Ishikawa (cell line): ENCODE measurements around the gene ZFP69.

ENCODE experiments used
- CEBPB ChIP-seq: IDR thresholded peaks from 2 replicates; pipeline ENCODE4 v1.6.1; 2012
- CREB1 ChIP-seq: IDR thresholded peaks from 2 replicates; pipeline ENCODE4 v1.6.1; 2012; ENCODE audit warnings: low read depth
- NFIC ChIP-seq: IDR thresholded peaks from 2 replicates; pipeline ENCODE4 v1.6.1; 2012
- RAD21 ChIP-seq: IDR thresholded peaks from 2 replicates; pipeline ENCODE4 v1.6.1; 2012; ENCODE audit warnings: low read depth
- TEAD4 ChIP-seq: IDR thresholded peaks from 2 replicates; pipeline ENCODE4 v1.6.1; 2012
- ZBTB7A ChIP-seq: IDR thresholded peaks from 2 replicates; pipeline ENCODE4 v1.6.1; 2012; ENCODE audit warnings: low read depth
- TF ChIP-seq, protein P1 (sequence below): IDR thresholded peaks from 2 replicates; pipeline ENCODE4 v1.6.1; 2012

- TF ChIP-seq RAD21, result no peak
- TF ChIP-seq TEAD4, result no peak
- TF ChIP-seq, protein P1, sequence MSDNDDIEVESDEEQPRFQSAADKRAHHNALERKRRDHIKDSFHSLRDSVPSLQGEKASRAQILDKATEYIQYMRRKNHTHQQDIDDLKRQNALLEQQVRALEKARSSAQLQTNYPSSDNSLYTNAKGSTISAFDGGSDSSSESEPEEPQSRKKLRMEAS, result no peak
- no peak for TF ChIP-seq CEBPB
- no peak for TF ChIP-seq ZBTB7A
- no peak for TF ChIP-seq NFIC
- TF ChIP-seq CREB1, result no peak
Measured at GRCh38 chr1:40530735-40531380, 53.8 kb downstream of the ZFP69 start.
